Testis (tissue), 3 donors: ENCODE results near the gene SDCCAG8. TPM values are rescaled to one million over a fixed set of nuclear protein-coding genes. Genes with fewer than 3 reads are reported as not detected.

Source experiments
- DNase-seq: peaks from one replicate; pipeline ENCODE4 v3.0.0-alpha.2; 2019
- H3K27ac ChIP-seq, 2 donors: fragments of 200-600 bp; sonication (generic); one replicate each; pipeline ENCODE4 v1.5.1; 2019
- H3K27me3 ChIP-seq: fragments of 200-600 bp; sonication (generic); one replicate; pipeline ENCODE4 v1.5.1; 2019
- H3K36me3 ChIP-seq: fragments of 200-600 bp; sonication (generic); one replicate; pipeline ENCODE4 v1.5.1; 2017; ENCODE audit warnings: low read depth; ENCODE audit errors: missing control alignments
- H3K4me1 ChIP-seq: fragments of 200-600 bp; sonication (generic); one replicate; pipeline ENCODE4 v1.5.1; 2019
- H3K4me3 ChIP-seq, 2 donors: fragments of 200-600 bp; sonication (generic); one replicate each; pipeline ENCODE4 v1.5.1; 2017 to 2019
- H3K9me3 ChIP-seq: fragments of 200-600 bp; sonication (generic); one replicate; pipeline ENCODE4 v1.5.1; 2017
- CTCF ChIP-seq, 3 experiments: fragments of 450-650 bp in 2 of 3; fragments of 200-600 bp in 1 of 3; sonication (generic) in 1 of 3; IDR thresholded peaks; one replicate each; pipeline ENCODE4 v1.5.1; 2016 to 2019; ENCODE audit warnings: antibody characterized with exemption in 3 of 3, mild to moderate bottlenecking in 2 of 3, moderate library complexity in 1 of 3
- POLR2A ChIP-seq: fragments of 450-650 bp; IDR thresholded peaks from one replicate; pipeline ENCODE4 v1.6.1; 2017; ENCODE audit warnings: antibody characterized with exemption, mild to moderate bottlenecking, moderate library complexity
- WGBS, 2 donors: methylation state at CpG; one replicate each; pipeline ENCODE4 v1.1.5; 2018; 5-methylcytosine and 5-hydroxymethylcytosine counted together
- intact Hi-C: fragments of 100-400 bp; cut with DNase I; formaldehyde crosslinking; loops from one replicate; pipeline ENCODE4 v1.15.1; 2023; ENCODE audit warnings: low total_unique reads
- polyA plus RNA-seq: library from polyadenylated mRNA; stranded (reverse); fragments of 350-450 nt; fragmentation: Illumina TruSeq; extraction: RNeasy Lipid Tissue Mini Kit (QIAGEN cat#74804); gene quantifications from one replicate; pipeline ENCODE4 v1.2.3, GENCODE V29; 2014; ENCODE audit warnings: low read depth, low replicate concordance; ENCODE audit not compliant: insufficient read depth
- total RNA-seq, 2 donors: library from RNA; depleted of rRNA; stranded (reverse); fragments of >200 nt; gene quantifications; one replicate each; pipeline ENCODE4 v1.2.3, GENCODE V29; 2016

Gene SDCCAG8
- total and polyA plus RNA-seq, 3 donors from 2014 or later, result 21.9 to 45.4 (median 40.6) TPM

GRCh38 chr1:243257189-243257588 lies 1.3 kb downstream of the SDCCAG8 start:
- no peaks in the 10 kb centered on the region for H3K27me3 ChIP-seq
- no peaks in the 10 kb centered on the region for H3K9me3 ChIP-seq
- intact Hi-C loops, result no loop called here
- H3K4me3 ChIP-seq, result no peak overlapping the region
- H3K27ac ChIP-seq, result no peak overlapping the region
- no peak for TF ChIP-seq POLR2A
- TF ChIP-seq CTCF (IDR thresholded peaks at IDR 0.05), result no peak
- H3K36me3 ChIP-seq, result no peaks in the 10 kb centered on the region
- 79 to 85% methylated on average over 1 of the region's 1 CpG for WGBS, 2 donors
- DNase-seq, result no peak
- H3K4me1 ChIP-seq, result peaks cover 16% of the 10 kb centered on the region

- WGBS, 2 donors, result 57 to 85% methylated on average over 7 of the region's 7 CpGs
- H3K27ac ChIP-seq, result no peak overlapping the region
- no peaks in the 10 kb centered on the region for H3K27me3 ChIP-seq
- intact Hi-C loops, result no loop called here
- H3K36me3 ChIP-seq, result no peaks in the 10 kb centered on the region
- H3K4me3 ChIP-seq, result peak overlapping the region; percentile 1 to 5
- H3K9me3 ChIP-seq, result no peaks in the 10 kb centered on the region
- DNase-seq, result no peak
- H3K4me1 ChIP-seq, result peaks cover 15% of the 10 kb centered on the region
- TF ChIP-seq POLR2A (no peak), CTCF (IDR thresholded peaks at IDR 0.05) (no peak)
Measured at GRCh38 chr1:243258731-243259130, 2.9 kb downstream of the SDCCAG8 start.

GRCh38 chr1:243260221-243260880 lies 4.5 kb downstream of the SDCCAG8 start:
- Histone ChIP-seq H3K27me3 (no peaks in the 10 kb centered on the region), H3K4me3 (no peak overlapping the region), H3K4me1 (peaks cover 17% of the 10 kb centered on the region), H3K27ac (no peak overlapping the region), H3K9me3 (no peaks in the 10 kb centered on the region), H3K36me3 (no peaks in the 10 kb centered on the region)
- 48 to 54% methylated on average over 4 of the region's 4 CpGs for WGBS, 2 donors
- DNase-seq, result no peak
- intact Hi-C loops, result no loop called here
- no peak for TF ChIP-seq POLR2A
- no peak for TF ChIP-seq CTCF (IDR thresholded peaks at IDR 0.05)

- H3K4me1 ChIP-seq, result peaks cover 15% of the 10 kb centered on the region
- intact Hi-C loops, result no loop called here
- no peak for TF ChIP-seq POLR2A
- no peak for TF ChIP-seq CTCF (IDR thresholded peaks at IDR 0.05)
- no peak for DNase-seq
- WGBS, 2 donors, result 82 to 84% methylated on average over 1 of the region's 1 CpG
- no peaks in the 10 kb centered on the region for H3K9me3 ChIP-seq
- H3K27ac ChIP-seq, result no peak overlapping the region
- H3K4me3 ChIP-seq, result no peak overlapping the region
- no peaks in the 10 kb centered on the region for H3K36me3 ChIP-seq
- no peaks in the 10 kb centered on the region for H3K27me3 ChIP-seq
Measured at GRCh38 chr1:243261390-243261789, 5.5 kb downstream of the SDCCAG8 start.

DNA sequence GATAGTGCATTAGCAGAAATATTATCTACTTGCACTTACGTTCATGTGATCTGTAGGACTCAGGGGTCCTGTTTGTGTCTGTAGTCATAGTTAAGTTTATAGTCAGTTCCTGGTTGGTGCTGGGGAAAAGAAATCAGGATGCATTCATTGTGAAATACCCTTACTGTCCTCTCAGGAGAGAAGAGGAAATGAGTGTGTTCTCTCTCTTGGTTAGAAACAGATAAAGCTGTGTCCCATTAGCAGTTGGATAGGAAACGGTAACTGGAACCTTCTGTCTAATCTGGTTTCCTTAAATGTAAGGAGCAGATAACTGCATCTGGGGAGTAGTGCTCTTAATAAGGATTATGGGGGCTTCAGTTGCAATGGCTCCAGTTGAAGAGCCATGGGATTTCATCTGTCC lies 8.9 kb downstream of the SDCCAG8 start:
- Histone ChIP-seq H3K27ac (no peak overlapping the region), H3K4me1 (peaks cover 6% of the 10 kb centered on the region), H3K4me3 (no peak overlapping the region), H3K9me3 (no peaks in the 10 kb centered on the region), H3K27me3 (no peaks in the 10 kb centered on the region), H3K36me3 (no peaks in the 10 kb centered on the region)
- no peak for DNase-seq
- intact Hi-C loops, result no loop called here
- TF ChIP-seq POLR2A (no peak), CTCF (IDR thresholded peaks at IDR 0.05) (no peak)
- WGBS, 2 donors, result 65 to 66% methylated on average over 2 of the region's 2 CpGs
